Stimulated activated CD4-positive, alpha-beta T cell treated with anti-CD3 and anti-CD28 coated beads, Interleukin-15, amount 100 ng/mL, for 1 hour (primary cell): Measurements from ENCODE around the gene LPGAT1.

Experiments
- DNase-seq, 2 donors: peaks; one replicate each; pipeline ENCODE4 v3.0.0-alpha.2; 2020; ENCODE audit warnings: low read depth in 1 of 2, low spot score in 1 of 2

LPGAT1 gene

DNA sequence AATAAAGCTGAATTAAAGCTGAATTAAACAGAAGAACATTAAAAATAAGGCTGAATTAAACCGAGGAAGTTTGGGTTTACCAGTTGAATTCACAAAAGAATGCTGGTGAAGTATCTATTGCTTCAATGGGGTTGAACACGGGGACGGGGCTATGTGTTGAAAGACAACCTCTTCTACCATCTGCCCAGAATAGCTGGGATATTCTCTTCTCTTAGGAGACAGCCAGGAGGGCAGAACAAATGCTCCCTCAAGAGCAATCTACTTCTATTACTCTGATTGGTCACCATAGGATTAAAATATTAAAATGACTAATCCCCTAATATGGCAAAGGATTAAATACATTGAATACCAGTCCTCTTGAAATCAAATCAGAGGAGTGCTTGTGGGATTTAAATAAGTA is 68.4 kb downstream of the LPGAT1 start:
- DNase-seq = no peak

- DNase-seq = no peak
Measured at GRCh38 chr1:211761400-211761799, 69.2 kb downstream of the LPGAT1 start.

- DNase-seq = no peak
Measured at GRCh38 chr1:211756471-211757020, 74.0 kb downstream of the LPGAT1 start.

GRCh38 chr1:211753649-211754251 is 76.8 kb downstream of the LPGAT1 start:
- DNase-seq = no peak

GRCh38 chr1:211752951-211753486 is 77.5 kb downstream of the LPGAT1 start:
- DNase-seq = no peak

- no peak for DNase-seq
Measured at GRCh38 chr1:211752317-211752716, 78.2 kb downstream of the LPGAT1 start.

DNA sequence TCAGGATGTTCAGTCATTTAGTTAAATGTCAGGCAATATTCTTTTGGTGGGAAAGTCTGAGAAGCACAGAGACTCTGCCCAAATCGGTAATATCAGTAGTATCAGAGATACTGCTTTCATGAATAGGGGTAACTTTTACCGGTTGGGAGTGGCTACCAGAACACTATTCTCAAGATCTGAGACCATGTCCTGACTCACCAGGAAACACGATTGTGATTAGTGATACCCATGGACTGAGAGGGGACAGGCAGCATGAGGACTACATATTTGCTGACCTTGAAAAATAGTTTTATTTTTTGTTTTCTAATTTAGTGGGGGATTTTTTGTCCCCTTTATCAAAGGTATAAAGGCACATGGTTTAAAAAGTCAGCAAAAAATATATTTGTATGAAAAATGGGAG is 79.1 kb downstream of the LPGAT1 start:
- DNase-seq = no peak

DNA sequence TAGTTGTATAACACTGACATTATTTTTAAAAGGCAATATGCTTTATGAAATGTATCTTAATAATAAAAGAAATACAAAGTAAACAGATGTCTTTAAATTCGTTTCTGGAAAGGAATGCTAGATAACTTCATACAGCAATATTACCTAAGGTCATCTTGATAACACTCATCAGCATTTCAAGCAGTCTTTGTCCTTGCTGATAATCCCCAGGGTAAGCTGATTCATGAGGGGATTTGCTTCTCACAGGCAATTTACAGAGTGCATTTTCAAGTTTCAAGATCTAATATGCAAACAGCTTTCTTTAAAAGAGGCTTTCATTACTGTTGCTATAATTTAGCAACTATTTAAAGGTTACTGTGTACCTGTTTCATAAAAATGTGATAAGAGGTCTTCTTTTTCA is 80.0 kb downstream of the LPGAT1 start:
- DNase-seq = no peak

DNA sequence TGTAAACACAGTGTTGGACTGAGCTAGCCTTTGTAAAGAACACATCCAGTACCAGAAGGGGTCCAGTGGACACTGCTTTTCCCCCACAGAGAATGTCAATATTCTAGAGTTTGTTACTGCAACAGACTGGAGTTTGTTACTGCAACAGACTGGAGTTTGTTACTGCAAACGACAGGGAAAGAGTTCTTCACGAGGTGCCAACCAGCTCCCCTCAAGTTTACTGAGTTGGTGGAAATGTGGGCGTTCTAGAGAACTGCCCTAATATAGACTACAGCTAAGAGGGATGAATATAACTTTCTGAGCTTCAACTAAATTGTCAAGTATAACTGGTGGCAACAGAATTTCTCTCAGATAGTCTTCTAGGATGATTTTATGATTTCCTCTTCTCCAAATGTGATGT is 81.3 kb downstream of the LPGAT1 start:
- no peak for DNase-seq

- DNase-seq = no peak
Measured at GRCh38 chr1:211748810-211749209, 81.8 kb downstream of the LPGAT1 start.

DNA sequence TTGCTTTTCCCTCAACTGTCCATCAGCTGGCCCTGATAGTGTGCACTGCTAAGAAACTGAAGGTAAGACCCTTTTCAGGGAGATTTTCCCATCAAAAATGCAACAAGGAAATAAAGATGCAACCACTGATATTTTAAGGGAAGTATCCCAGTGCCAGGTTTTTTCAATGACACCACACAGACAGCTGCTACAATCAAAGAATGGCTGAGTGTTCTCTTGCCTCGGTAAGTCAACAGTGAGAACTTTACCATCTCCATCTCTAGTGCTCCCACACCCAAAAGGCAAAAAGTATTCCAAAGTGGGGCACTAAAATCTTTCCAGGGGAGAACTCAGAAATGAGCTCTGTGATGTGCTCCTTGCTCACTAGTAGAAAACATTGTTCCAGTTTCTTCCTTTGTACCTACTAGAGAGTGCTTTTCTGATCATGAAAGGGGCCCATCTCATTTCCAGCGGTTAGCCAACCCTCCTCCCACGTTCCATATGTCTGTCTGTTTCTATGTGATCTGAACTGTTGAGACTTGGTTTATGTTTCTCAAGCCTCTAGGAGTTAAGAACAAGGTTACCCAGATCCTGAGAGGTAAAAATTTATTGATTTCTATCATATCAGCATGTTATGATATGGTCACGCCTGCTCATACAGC is 87.6 kb downstream of the LPGAT1 start:
- DNase-seq = no peak

- no peak for DNase-seq
Measured at GRCh38 chr1:211742272-211742671, 88.3 kb downstream of the LPGAT1 start.

GRCh38 chr1:211741788-211742187 is 88.8 kb downstream of the LPGAT1 start:
- no peak for DNase-seq

DNA sequence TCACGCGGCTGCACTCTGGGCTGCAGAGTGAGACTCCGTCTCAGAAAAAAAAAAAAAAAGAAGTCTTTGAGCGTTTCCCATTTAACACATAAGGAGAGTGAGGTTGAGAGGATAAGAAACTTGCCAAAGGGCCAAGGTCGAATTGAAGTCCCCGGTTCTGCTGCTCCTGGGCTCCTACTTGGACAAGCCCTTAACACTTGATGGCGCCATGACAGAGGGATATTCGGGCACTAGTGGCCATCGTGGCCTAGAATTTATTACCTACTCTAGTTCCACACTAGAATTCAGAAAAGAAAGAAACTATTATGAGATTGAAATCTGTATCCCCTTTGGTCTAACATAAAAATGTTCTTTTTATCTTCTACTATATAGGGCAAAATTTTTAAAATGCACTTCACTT is 89.4 kb downstream of the LPGAT1 start:
- no peak for DNase-seq

DNA sequence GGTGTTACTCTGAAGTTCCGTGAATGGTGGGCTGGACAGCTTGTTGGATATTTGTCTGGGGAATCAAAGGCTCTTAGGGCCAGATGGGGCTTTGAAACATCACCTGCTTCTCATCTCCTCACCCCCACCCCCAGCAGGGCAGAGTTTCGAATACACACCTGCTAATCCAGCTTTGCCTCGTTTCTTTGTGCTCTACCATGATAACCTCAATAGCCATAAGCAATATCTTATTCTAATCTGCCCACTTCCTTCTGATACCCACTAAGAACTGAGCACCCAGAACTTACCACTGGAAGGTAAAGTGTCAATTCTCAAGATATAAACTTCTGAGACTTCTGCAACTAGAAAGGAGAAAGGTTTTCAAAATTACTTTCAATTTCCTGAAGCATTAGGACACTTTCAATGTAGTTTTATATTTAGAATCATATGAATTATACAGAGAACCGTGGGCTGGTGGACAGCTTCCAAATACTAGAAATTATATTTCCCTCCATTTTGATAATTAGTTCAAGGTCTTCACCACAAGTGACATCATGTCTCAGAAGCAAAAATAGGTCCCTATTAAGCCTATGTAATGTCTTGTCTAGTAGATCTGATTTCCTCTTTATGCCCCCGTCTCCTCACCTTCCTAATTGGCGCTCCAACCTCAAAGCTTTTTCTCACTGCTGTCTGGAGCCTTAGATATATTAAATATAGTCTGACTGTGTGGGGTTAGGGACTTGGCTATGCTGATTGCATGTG is 90.7 kb downstream of the LPGAT1 start:
- DNase-seq = no peak

DNA sequence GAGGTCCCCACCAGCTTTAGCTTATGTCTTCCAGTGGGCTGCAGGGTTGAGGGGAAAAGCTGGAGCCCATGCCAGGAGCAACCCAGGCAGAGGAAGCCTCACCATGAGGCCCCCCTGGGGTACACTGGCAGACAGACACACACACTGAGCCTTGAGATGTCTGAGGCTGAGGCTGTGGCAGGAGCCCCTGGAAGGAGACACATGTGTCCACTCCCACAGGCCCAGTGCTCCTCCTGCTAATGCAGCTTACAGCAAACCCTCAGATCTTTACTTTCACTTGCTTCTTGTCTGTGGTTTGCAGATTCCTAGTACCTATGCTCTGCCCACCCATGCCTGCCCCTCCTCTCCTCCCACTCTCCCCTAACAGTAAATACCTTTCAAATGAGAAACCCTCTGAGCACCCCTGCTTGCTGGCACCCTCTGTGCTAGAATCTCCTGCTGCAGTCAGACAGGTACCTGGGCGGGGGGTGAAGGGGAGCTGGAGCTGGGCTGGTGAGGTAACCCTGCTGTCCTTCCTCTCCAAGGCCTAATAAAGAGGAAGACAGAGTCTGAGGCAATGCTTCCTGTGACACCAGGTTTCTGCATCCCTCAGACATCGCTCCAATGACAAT is 91.8 kb downstream of the LPGAT1 start:
- no peak for DNase-seq

DNA sequence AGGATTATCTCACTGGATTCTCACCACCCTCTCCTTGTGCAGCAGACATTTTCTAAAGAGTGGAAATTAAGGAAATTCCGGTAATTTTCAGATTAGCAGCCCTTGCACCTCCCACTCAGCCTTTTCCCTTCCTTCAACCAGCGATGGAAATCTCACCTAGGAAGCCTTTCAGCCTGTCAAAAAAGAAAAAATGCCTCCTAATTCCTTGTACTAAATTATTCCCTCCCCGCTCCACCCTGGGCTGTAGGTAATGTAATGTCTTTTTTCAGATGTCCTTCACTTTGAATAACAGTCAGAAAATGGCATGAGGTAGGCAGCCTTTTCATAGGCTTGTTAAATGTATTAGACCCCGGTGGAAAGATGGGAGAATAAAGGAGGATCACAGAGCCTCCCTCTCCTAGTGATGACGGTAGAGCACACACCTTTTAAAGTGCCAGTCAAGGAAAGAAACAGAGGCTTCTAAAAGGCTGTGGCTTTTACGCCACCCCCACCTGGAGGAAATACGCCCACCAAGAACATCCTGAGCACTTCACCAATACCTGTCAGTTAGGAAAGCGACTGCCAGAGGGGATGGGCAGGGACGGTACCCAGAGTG is 92.4 kb downstream of the LPGAT1 start:
- no peak for DNase-seq

DNA sequence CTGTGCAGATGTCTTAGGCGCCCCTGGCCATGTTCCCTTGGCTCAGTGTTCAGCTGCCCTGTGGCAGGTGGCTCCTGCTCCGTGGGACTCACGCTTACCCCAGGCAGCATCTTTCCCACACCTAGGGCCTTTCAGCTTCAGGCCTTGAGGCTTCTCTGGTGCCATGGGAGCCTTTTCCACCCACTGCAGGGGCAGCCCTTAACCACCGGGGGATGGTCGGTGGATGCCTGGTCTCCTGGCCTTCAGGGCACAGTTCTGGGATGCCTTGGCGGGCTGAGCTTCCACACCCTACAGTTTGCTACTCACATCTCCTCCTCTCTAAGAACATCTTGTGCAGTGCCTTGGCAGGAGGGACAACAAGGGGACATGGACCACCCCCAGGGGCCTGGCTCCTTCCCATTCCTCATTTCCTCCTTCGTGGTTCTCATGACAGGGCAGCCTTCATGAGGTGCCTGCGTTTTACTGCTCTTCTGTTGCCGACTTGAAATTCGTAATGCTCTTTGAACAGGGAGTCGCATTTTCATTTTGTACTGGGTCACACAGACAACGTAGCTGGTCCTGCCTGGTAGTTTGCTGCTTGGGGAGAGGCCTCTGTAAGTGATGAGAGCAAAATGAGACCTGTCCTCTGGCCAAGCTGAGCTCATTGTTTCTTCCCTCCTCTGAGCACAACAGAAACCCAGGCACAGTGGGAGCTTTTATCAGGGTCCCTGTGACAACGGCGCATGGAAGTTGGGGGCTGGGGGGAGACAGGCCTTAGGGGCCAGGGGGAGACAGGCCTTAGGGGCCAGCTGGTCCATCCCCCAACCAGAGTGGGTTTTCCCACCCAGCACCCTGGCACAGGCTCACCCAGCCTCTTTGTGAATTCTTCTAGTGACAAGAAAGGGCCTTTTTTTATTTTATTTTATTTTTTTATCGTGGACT is 93.2 kb downstream of the LPGAT1 start:
- no peak for DNase-seq

- no peak for DNase-seq
Measured at GRCh38 chr1:211736351-211736915, 94.1 kb downstream of the LPGAT1 start.
